A673 (cell line): ENCODE results near the gene SCAMP4. TPM values are rescaled to one million over a fixed set of nuclear protein-coding genes. Genes with fewer than 3 reads are reported as not detected.
A peak's percentile ranks its signal among the peaks of the same experiment; 100 is the strongest.
"Not testable (repeated sequence)": the region's sequence is repeated elsewhere in the genome, so short reads cannot be mapped to it uniquely, and the experiment has no call there.

Source experiments
- BruUV-seq: library from RNA; stranded (reverse); fragments of 400-500 nt; replicated peaks from 2 replicates; lab custom pipeline; 2021; lab: Mats Ljungman, UMichigan
- CTCF ChIA-PET: fragments of 300-600 bp; sonication (Branson Sonifier 250); formaldehyde crosslinking; loops from one replicate; lab custom pipeline; 2022; ENCODE audit warnings: antibody characterized with exemption; lab: Charles Lee
- POLR2A ChIA-PET: fragments of 300-600 bp; sonication (Branson Sonifier 250); formaldehyde crosslinking; loops from one replicate; lab custom pipeline; 2022; ENCODE audit warnings: antibody characterized with exemption; ENCODE audit not compliant: low non-redundant PET; lab: Charles Lee
- DNase-seq: peaks from one replicate; pipeline ENCODE4 v3.0.0-alpha.2; 2015; ENCODE audit warnings: low spot score
- H3K27ac ChIP-seq: fragments of 200-600 bp; sonication (generic); 2 replicates; pipeline ENCODE4 v1.5.1; 2016; ENCODE audit warnings: mixed run types, low read depth, mild to moderate bottlenecking, mixed read lengths, antibody characterized with exemption, low read length; ENCODE audit not compliant: poor library complexity, severe bottlenecking
- H3K27me3 ChIP-seq: fragments of 200-600 bp; sonication (generic); replicated peaks from 2 replicates; pipeline ENCODE4 v1.6.1; 2017; ENCODE audit warnings: mixed run types, low read depth, mild to moderate bottlenecking, mixed read lengths, antibody characterized with exemption, low read length; ENCODE audit not compliant: insufficient read depth, poor library complexity
- H3K36me3 ChIP-seq: fragments of 200-600 bp; sonication (generic); 2 replicates; pipeline ENCODE4 v1.6.1; 2016; ENCODE audit warnings: mixed run types, mild to moderate bottlenecking, mixed read lengths, antibody characterized with exemption, low read length; ENCODE audit not compliant: insufficient read depth, poor library complexity, severe bottlenecking
- H3K4me1 ChIP-seq: fragments of 200-600 bp; sonication (generic); 2 replicates; pipeline ENCODE4 v1.6.1; 2017; ENCODE audit warnings: mixed run types, mild to moderate bottlenecking, mixed read lengths, antibody characterized with exemption, low read length; ENCODE audit not compliant: insufficient read depth, poor library complexity, severe bottlenecking
- H3K4me3 ChIP-seq: fragments of 200-600 bp; sonication (generic); 2 replicates; pipeline ENCODE4 v1.5.1; 2016; ENCODE audit warnings: low read depth, mixed run types, mild to moderate bottlenecking, mixed read lengths, low read length; ENCODE audit not compliant: poor library complexity, severe bottlenecking
- H3K9me3 ChIP-seq: fragments of 200-600 bp; sonication (generic); 2 replicates; pipeline ENCODE4 v1.6.1; 2016; ENCODE audit warnings: mixed run types, low read depth, mild to moderate bottlenecking, mixed read lengths, antibody characterized with exemption, low read length; ENCODE audit not compliant: poor library complexity, severe bottlenecking
- CTCF ChIP-seq: fragments of 300-800, 200-600 bp; sonication (generic); conservative IDR thresholded peaks from 2 replicates; pipeline ENCODE4 v1.5.1; 2017; ENCODE audit warnings: low read depth, mild to moderate bottlenecking, antibody characterized with exemption, low read length, moderate library complexity, mixed read lengths
- EZH2 ChIP-seq: fragments of 200-600 bp; sonication (generic); IDR thresholded peaks from 2 replicates; pipeline ENCODE4 v1.6.1; 2017; ENCODE audit warnings: borderline replicate concordance, low read depth, mild to moderate bottlenecking, mixed read lengths, antibody characterized with exemption, low read length; ENCODE audit not compliant: poor library complexity, severe bottlenecking
- intact Hi-C: fragments of 100-400 bp; cut with micrococcal nuclease; formaldehyde crosslinking; loops from one replicate; pipeline ENCODE4 v1.10.0; 2022; ENCODE audit not compliant: unreplicated experiment
- total RNA-seq: library from RNA; stranded (reverse); gene quantifications from 2 replicates; pipeline ENCODE4 v1.2.3, GENCODE V29; 2021

Gene SCAMP4
- total RNA-seq, 1 experiment from 2014 or later = 88.4 TPM

- peak; percentile 96 for DNase-seq
- CTCF ChIA-PET = interaction anchor here (0.5 kb wide), 1 partner anchor 53 kb away, joined by 3 read pairs; no protein-coding TSS in a partner anchor
- Histone ChIP-seq H3K4me1 (peaks cover 24% of the 10 kb centered on the region), H3K36me3 (peaks cover 8% of the 10 kb centered on the region), H3K4me3 (peak overlapping the region; percentile 87), H3K27ac (peak overlapping the region; percentile 93), H3K9me3 (no peaks in the 10 kb centered on the region), H3K27me3 (no peaks in the 10 kb centered on the region)
- intact Hi-C loops = no loop called here
- TSS peak; percentile 66 for BruUV-seq
- TF ChIP-seq EZH2 (no peak), CTCF (no peak)
- POLR2A ChIA-PET = no interaction called here
These were observed 29.3 kb upstream of the SCAMP4 start for GRCh38 chr19:1875646-1876495.

- CTCF ChIA-PET = interaction anchor here (0.5 kb wide), 1 partner anchor 52 kb away, joined by 3 read pairs; no protein-coding TSS in a partner anchor
- peak overlapping the region; percentile 93 for H3K27ac ChIP-seq
- POLR2A ChIA-PET, DNase-seq, intact Hi-C loops, H3K27me3 ChIP-seq, H3K36me3 ChIP-seq, H3K9me3 ChIP-seq, BruUV-seq: not testable (repeated sequence)
- TF ChIP-seq CTCF = peak; percentile 33; the same call in 1 of the 2 replicates
- H3K4me1 ChIP-seq = peaks cover 24% of the 10 kb centered on the region
- H3K4me3 ChIP-seq = peak overlapping the region; percentile 87
These were observed 28.5 kb upstream of the SCAMP4 start for GRCh38 chr19:1876496-1877279.

GRCh38 chr19:1877280-1877660 is 27.9 kb upstream of the SCAMP4 start:
- BruUV-seq, DNase-seq, H3K36me3 ChIP-seq, H3K27me3 ChIP-seq, H3K4me3 ChIP-seq, H3K27ac ChIP-seq, intact Hi-C loops, H3K9me3 ChIP-seq, POLR2A ChIA-PET, CTCF ChIA-PET: not testable (repeated sequence)
- peaks cover 24% of the 10 kb centered on the region for H3K4me1 ChIP-seq

- DNase-seq, BruUV-seq, CTCF ChIA-PET: not testable (repeated sequence)
These were observed 26.6 kb upstream of the SCAMP4 start for GRCh38 chr19:1878583-1878982.

GRCh38 chr19:1879982-1880381 is 25.2 kb upstream of the SCAMP4 start:
- BruUV-seq, POLR2A ChIA-PET: not testable (repeated sequence)

More at GRCh38 chr19:1878583-1878982, 26.6 kb upstream of the SCAMP4 start:
- H3K9me3 ChIP-seq, H3K27ac ChIP-seq, POLR2A ChIA-PET, H3K36me3 ChIP-seq, intact Hi-C loops, H3K4me3 ChIP-seq, H3K27me3 ChIP-seq: not testable (repeated sequence)
- peaks cover 23% of the 10 kb centered on the region for H3K4me1 ChIP-seq

More at GRCh38 chr19:1879982-1880381, 25.2 kb upstream of the SCAMP4 start:
- intact Hi-C loops, H3K27ac ChIP-seq, DNase-seq, H3K27me3 ChIP-seq, H3K36me3 ChIP-seq, H3K9me3 ChIP-seq, CTCF ChIA-PET, H3K4me3 ChIP-seq: not testable (repeated sequence)
- peaks cover 12% of the 10 kb centered on the region for H3K4me1 ChIP-seq
